ENCODE results near the gene LMLN. TPM values are rescaled to one million over a fixed set of nuclear protein-coding genes. Genes with fewer than 3 reads are reported as not detected.

LMLN gene
- total and polyA plus RNA-seq, 2 of the 8 experiments (the other 6 are each of a cell fraction or from before 2014, with no cell fraction given), result 3.9 to 5.0 TPM

DNA sequence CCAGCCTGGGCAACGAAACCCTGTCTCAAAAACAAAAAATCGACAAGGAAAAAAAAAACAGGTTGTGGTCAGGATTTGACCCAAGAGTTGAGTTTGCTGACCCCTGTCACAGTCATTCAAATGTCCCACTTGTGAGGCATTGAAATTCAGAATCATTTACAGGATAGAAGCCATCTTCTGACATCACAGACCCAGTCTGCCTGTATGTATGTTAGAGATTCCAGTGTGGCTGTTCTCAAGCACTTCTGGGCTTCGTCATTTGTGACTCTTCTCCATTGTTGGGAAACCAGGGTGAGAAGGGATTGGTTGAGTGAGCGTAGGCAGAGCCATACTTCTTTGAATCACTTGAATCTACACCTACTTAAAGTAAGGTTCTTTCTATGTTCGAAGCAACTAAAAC, 57.1 kb downstream of the LMLN start (continued):
- TF ChIP-seq SP2 (IDR thresholded peaks at IDR 0.05; ENCODE audit: low read length) (no peak), SIRT6 (IDR thresholded peaks at IDR 0.05; ENCODE audit: low read length) (no peak), JUND (IDR thresholded peaks at IDR 0.05; ENCODE audit: low read length) (no peak), SUZ12 (IDR thresholded peaks at IDR 0.05; ENCODE audit: low read length) (no peak)

Data from H1 (cell line).